BJ (cell line): ENCODE measurements around the gene MTA1. TPM values are rescaled to one million over a fixed set of nuclear protein-coding genes. Genes with fewer than 3 reads are reported as not detected.

Experiments
- CTCF ChIA-PET: fragments of 350-600 bp; formaldehyde crosslinking; extraction: SDS; loops from one replicate; lab custom pipeline; 2021; ENCODE audit warnings: antibody characterized with exemption, inconsistent platforms; lab: Yijun Ruan, JAX
- POLR2A ChIA-PET: fragments of 300-600 bp; sonication (Branson Sonifier 250); formaldehyde crosslinking; extraction: SDS; loops from one replicate; lab custom pipeline; 2021; ENCODE audit warnings: antibody characterized with exemption; lab: Charles Lee
- DNase-seq: peaks from one replicate; pipeline ENCODE4 v3.0.0-alpha.2; 2011; ENCODE audit warnings: low read depth
- H3K27me3 ChIP-seq: 2 replicates; pipeline ENCODE4 v1.6.0; 2011; ENCODE audit warnings: low read length; ENCODE audit not compliant: control insufficient read depth, insufficient read depth
- H3K36me3 ChIP-seq: 2 replicates; pipeline ENCODE4 v1.5.1; 2011; ENCODE audit warnings: low read length; ENCODE audit not compliant: control insufficient read depth, insufficient read depth
- H3K4me3 ChIP-seq: 2 replicates; pipeline ENCODE4 v1.5.1; 2011; ENCODE audit warnings: low read depth, mild to moderate bottlenecking, control low read depth, low read length
- polyA plus RNA-seq: library from polyadenylated mRNA; depleted of rRNA; stranded (reverse); fragments of >200 nt; gene quantifications from 2 replicates; pipeline ENCODE4 v1.2.3, GENCODE V29; 2011
- TF ChIP-seq, protein P1 (sequence below): IDR thresholded peaks from 2 replicates; pipeline ENCODE4 v1.5.1; 2011; ENCODE audit warnings: low read depth, mild to moderate bottlenecking, control low read depth, inconsistent platforms, low read length, moderate library complexity; ENCODE audit not compliant: insufficient read depth

The MTA1 gene
- polyA plus RNA-seq, 1 experiment: 48.8 TPM

DNA sequence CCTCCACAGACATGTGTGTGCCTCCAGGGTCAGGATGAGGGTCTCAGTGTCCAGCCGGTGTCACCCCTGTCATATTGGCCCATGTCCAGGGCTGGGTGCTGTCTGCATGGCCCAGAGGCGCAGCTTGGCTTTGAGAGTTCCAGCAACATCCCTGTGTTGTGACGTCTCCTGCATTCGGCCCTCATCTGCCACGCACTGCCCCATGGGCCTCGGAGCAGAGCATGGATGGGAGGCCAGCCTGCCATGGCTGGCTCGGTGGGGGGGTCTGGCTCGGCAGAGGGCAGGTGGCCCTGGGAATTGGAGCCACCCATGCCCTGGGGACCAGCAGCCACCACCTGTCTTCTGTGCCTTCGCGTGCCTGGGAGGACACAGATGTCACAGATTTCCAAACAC is 32.1 kb upstream of the MTA1 start:
- TF ChIP-seq, protein P1, sequence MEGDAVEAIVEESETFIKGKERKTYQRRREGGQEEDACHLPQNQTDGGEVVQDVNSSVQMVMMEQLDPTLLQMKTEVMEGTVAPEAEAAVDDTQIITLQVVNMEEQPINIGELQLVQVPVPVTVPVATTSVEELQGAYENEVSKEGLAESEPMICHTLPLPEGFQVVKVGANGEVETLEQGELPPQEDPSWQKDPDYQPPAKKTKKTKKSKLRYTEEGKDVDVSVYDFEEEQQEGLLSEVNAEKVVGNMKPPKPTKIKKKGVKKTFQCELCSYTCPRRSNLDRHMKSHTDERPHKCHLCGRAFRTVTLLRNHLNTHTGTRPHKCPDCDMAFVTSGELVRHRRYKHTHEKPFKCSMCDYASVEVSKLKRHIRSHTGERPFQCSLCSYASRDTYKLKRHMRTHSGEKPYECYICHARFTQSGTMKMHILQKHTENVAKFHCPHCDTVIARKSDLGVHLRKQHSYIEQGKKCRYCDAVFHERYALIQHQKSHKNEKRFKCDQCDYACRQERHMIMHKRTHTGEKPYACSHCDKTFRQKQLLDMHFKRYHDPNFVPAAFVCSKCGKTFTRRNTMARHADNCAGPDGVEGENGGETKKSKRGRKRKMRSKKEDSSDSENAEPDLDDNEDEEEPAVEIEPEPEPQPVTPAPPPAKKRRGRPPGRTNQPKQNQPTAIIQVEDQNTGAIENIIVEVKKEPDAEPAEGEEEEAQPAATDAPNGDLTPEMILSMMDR: no peak
- DNase-seq: no peak
- CTCF ChIA-PET: no interaction called here
- POLR2A ChIA-PET: no interaction called here
- Histone ChIP-seq H3K27me3 (no peaks in the 10 kb centered on the region), H3K36me3 (peaks cover 18% of the 10 kb centered on the region), H3K4me3 (no peak overlapping the region)

DNA sequence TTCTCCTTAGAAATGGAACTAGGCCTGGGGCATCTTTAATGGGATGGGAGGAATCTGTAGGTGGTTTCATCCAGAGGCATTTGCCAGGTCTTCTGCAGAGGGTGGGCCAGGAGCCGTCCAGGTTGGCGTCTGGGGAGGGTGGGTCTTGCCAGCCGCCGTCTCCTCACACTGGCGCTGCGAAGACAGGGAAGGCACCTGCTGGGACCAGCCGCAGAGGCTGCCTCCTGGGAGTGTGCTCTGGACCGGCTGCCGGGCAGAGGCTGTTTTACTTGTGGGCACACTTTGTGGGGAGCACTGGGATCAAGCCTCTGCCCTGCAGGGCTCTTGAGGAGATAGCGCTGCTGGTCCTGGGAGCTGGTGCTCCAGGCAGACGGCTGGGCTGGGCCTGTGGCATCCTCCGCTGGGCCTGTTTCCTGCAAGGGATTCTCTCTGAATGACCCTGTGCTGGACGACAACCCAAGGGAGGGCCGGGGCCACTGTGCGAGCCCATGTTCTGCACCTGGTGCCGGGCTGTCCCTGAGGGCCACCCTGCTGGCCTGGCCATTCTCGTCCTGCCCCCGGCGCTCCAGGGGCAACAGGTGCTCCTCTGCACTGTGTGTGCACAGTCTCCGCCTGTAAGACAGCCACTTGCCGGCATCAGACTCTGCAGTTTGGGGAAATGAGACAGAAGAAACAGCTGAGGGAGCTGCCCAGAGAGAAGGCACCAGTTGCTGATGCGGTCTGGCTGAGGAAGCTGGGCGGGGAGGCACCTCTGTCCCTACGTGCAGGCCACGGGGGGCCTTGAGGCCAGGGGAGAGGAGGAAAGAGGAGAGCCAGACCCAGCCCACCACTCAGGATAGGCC is 31.3 kb upstream of the MTA1 start:
- no peaks in the 10 kb centered on the region for H3K27me3 ChIP-seq
- POLR2A ChIA-PET: no interaction called here
- CTCF ChIA-PET: interaction anchor here (1.4 to 1.5 kb wide), 2 partner anchors 14 to 140 kb away, joined by 4 read pairs; no protein-coding TSS in a partner anchor
- H3K4me3 ChIP-seq: no peak overlapping the region
- TF ChIP-seq, protein P1: no peak
- H3K36me3 ChIP-seq: peaks cover 16% of the 10 kb centered on the region
- no peak for DNase-seq

DNA sequence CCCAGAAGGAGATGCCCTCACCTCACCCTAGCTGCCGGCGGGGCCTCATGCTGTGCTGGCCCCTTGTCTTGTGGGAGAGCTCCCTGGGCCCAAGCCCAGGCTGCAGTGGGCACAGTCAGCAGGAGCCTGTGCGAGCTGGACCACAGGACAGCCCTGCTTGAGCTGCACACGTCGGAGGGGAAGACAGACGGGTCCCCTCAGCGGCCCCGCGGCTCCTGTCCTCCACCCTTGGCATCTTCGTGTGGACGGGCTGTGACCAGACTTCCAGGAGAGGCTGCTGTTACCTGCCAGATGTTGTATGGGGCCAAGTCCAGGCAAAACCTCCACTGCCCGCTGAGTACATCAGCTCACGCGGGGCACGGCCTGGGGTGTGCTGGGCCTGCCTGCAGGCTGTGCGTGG is 30.7 kb upstream of the MTA1 start:
- DNase-seq: no peak
- TF ChIP-seq, protein P1: no peak
- Histone ChIP-seq H3K27me3 (no peaks in the 10 kb centered on the region), H3K4me3 (no peak overlapping the region), H3K36me3 (peaks cover 14% of the 10 kb centered on the region)
- CTCF ChIA-PET: interaction anchor here (1.4 to 1.5 kb wide), 3 partner anchors 15 to 139 kb away, joined by 4 to 5 read pairs (median 4); no protein-coding TSS in a partner anchor
- POLR2A ChIA-PET: no interaction called here

DNA sequence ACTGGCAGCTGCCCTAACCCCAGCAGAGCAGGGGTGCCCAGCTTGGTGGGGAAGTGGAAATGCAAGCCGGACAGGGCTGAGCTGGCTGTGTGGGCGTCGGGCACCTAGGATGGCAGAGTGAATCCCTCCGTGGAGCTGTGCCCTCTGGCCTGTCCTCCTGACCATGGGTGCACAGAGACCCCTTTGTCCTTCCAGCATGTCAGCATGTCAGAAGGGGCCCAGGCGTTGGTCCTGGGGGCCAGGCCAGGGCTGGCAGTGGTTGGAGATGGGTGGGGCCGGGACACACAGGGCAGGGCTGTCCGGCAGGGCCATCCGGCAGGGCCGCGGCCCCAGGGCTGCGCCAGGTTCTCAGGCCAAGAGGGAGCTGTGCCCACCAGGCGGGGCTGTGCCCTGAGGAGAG is 30.1 kb upstream of the MTA1 start:
- TF ChIP-seq, protein P1: no peak
- peaks cover 10% of the 10 kb centered on the region for H3K36me3 ChIP-seq
- ChIA-PET POLR2A (no interaction called here), CTCF (interaction anchor here (1.4 to 1.5 kb wide), 3 partner anchors 15 to 139 kb away, joined by 4 to 5 read pairs (median 4); no protein-coding TSS in a partner anchor)
- no peaks in the 10 kb centered on the region for H3K27me3 ChIP-seq
- no peak for DNase-seq
- no peak overlapping the region for H3K4me3 ChIP-seq

DNA sequence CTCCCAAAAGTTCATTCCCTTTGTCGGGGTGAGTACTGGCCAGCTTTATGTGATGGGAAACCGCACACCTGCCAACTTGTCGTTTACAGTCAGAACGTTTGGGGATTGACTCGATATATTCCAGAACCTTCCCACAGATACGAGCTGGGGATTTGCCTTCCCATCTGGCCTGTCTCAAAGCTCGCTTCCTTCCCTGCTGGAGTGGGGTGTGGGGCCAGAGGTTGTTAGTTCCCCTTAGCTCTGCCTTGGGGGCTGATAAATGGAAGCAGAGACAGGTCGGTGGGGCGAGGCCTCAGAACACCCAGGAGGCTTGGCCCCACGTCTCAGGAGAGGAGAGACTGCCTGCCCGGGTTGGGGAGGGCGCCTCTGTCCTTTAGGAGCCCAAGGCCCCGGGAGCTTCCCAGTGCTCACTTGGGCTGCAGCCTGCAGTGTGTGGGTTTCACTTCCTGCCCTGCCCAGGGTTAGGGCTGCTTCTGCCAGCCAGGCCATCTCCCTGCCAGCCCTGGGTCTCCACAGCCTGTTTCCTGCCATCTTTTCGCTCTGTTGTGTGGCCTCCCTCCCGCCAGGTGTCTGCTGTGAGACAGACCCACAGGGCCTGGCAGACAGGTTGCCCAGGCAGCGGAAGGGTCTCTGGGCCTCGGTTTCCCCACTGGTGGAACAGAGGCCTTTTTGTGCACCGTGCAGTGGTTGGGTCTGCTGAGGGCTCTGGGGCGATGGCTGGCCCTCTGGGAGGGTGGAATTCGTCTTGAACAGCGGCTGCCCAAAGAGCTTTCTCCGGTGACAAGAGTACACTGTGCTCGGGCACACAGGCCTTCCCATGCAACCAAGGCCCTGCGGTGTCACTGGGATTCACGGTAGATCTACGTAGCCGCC is 29.4 kb upstream of the MTA1 start:
- POLR2A ChIA-PET: no interaction called here
- TF ChIP-seq, protein P1: no peak

More for the DNA sequence above, 29.4 kb upstream of the MTA1 start:
- Histone ChIP-seq H3K27me3 (no peaks in the 10 kb centered on the region), H3K4me3 (no peak overlapping the region), H3K36me3 (peaks cover 9% of the 10 kb centered on the region)
- CTCF ChIA-PET: interaction anchor here (0.7 to 1.4 kb wide), 4 partner anchors 9 to 138 kb away, joined by 3 to 5 read pairs (median 4); no protein-coding TSS in a partner anchor
- no peak for DNase-seq
